Peyer's patch (tissue), 4 donors: ENCODE measurements around the gene DSG3. TPM values are rescaled to one million over a fixed set of nuclear protein-coding genes. Genes with fewer than 3 reads are reported as not detected.
"Not testable (repeated sequence)": the region's sequence is repeated elsewhere in the genome, so short reads cannot be mapped to it uniquely, and the experiment has no call there.

ENCODE experiments used
- DNase-seq, 3 donors: peaks; one replicate each; pipeline ENCODE4 v3.0.0-alpha.2; 2017 to 2019
- H3K27ac ChIP-seq, 4 donors: fragments of 200-600 bp; sonication (generic); one replicate each; pipeline ENCODE4 v1.5.1; 2016 to 2019
- H3K27me3 ChIP-seq, 2 donors: fragments of 200-600 bp; sonication (generic); one replicate each; pipeline ENCODE4 v1.5.1; 2019
- H3K36me3 ChIP-seq, 3 donors: fragments of 200-600 bp; sonication (generic); one replicate each; pipeline ENCODE4 v1.5.1; 2016 to 2019
- H3K4me1 ChIP-seq, 4 donors: fragments of 200-600 bp; sonication (generic); one replicate each; pipeline ENCODE4 v1.5.1; 2016 to 2019
- H3K4me3 ChIP-seq, 4 donors: fragments of 200-600 bp; sonication (generic); 1 replicate in 3 of 4; 2 replicates in 1 of 4; pipeline ENCODE4 v1.5.1; 2016 to 2019; ENCODE audit warnings: mild to moderate bottlenecking in 1 of 4
- H3K9me3 ChIP-seq, 4 donors: fragments of 200-600 bp; sonication (generic); one replicate each; pipeline ENCODE4 v1.5.1; 2016 to 2019; ENCODE audit warnings: mild to moderate bottlenecking in 1 of 4
- POLR2A ChIP-seq, 2 donors: fragments of 450-650 bp; IDR thresholded peaks; one replicate each; pipeline ENCODE4 v1.5.1; 2017; ENCODE audit warnings: antibody characterized with exemption in 2 of 2, mild to moderate bottlenecking in 2 of 2, moderate library complexity in 2 of 2
- total RNA-seq, 4 donors: library from RNA; depleted of rRNA; stranded (reverse); fragments of >200 nt; gene quantifications; one replicate each; pipeline ENCODE4 v1.1.0, GENCODE V29; 2016
- TF ChIP-seq, protein P1 (sequence below), 6 experiments: fragments of 450-650 bp in 4 of 6; fragments of 200-600 bp in 2 of 6; sonication (generic) in 1 of 6; IDR thresholded peaks; one replicate each; pipeline ENCODE4 v1.5.1; 2017 to 2019; ENCODE audit warnings: antibody characterized with exemption in 6 of 6, mild to moderate bottlenecking in 3 of 6, moderate library complexity in 1 of 6

Gene DSG3
- total RNA-seq, 4 donors from 2014 or later = 3.7 to 11.4 (median 11.0) TPM; not detected in 1

DNA sequence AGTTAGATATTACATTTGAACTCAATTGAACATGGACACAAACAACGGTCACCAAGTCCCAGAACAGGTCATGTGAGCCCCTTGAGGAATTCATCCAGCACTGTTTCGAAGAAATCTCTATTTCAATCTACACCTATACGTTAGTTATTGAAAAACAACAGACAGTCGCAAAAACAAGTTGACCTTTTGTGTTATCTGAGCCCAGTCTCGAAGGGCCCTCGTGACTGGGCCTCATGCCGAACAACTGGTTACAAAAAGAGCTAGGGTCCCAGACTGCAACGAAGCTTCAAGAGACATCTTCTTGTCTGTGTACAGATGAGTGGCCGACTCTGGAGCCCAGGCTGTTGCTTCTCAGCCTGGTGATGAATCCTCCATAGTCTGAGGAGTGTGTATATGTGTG, 45.1 kb downstream of the DSG3 start:
- H3K36me3 ChIP-seq = no peaks in the 10 kb centered on the region
- no peak overlapping the region for H3K27ac ChIP-seq
- H3K4me1 ChIP-seq = peaks cover 0 to 8% (median 0%) of the 10 kb centered on the region in 4 donors
- DNase-seq = no peak
- H3K27me3 ChIP-seq = no peaks in the 10 kb centered on the region
- no peaks in the 10 kb centered on the region for H3K9me3 ChIP-seq
- no peak for TF ChIP-seq POLR2A (IDR thresholded peaks at IDR 0.05)
- TF ChIP-seq, protein P1, sequence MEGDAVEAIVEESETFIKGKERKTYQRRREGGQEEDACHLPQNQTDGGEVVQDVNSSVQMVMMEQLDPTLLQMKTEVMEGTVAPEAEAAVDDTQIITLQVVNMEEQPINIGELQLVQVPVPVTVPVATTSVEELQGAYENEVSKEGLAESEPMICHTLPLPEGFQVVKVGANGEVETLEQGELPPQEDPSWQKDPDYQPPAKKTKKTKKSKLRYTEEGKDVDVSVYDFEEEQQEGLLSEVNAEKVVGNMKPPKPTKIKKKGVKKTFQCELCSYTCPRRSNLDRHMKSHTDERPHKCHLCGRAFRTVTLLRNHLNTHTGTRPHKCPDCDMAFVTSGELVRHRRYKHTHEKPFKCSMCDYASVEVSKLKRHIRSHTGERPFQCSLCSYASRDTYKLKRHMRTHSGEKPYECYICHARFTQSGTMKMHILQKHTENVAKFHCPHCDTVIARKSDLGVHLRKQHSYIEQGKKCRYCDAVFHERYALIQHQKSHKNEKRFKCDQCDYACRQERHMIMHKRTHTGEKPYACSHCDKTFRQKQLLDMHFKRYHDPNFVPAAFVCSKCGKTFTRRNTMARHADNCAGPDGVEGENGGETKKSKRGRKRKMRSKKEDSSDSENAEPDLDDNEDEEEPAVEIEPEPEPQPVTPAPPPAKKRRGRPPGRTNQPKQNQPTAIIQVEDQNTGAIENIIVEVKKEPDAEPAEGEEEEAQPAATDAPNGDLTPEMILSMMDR (IDR thresholded peaks at IDR 0.05) = no peak
- H3K4me3 ChIP-seq = no peak overlapping the region

DNA sequence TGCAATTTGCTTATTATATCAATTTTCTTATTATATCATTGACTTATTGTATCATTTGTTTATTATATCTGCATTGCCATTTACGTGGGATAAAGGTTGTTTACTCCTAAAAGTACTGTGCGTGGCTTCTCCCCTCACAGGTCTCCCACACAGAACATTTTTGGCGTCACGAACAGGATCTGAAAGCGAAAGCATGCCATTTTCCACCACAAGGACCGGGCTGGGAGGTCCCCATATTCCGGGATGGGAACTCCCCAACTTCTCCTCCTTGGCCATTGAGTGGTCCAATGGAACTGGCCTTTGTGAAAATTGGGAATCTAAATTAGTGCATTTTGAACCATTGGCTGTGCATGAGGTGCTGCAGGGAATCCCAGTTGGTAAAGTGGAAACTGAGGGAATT, 45.6 kb downstream of the DSG3 start:
- no peak for TF ChIP-seq POLR2A (IDR thresholded peaks at IDR 0.05)
- TF ChIP-seq, protein P1 (IDR thresholded peaks at IDR 0.05) = no peak
- DNase-seq = no peak

DNA sequence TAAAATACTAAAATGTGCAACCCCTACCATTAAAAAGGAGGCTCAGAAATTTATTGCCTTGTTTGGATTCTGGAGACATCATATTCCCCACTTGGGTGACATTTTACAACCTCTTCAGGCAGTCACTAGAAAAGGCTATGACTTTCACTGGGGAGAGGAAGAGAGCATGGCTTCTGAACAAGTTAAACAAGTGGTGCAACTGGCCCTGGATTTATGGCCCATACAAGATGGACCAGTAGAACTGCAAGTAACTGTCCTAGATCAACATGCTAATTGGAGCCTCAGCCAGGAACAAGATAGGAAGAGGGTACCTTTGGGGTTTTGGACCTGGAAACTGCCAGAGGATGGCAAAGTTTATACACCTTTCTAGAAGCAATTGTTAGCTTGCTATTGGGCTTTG, 46.4 kb downstream of the DSG3 start:
- Histone ChIP-seq H3K9me3 (no peaks in the 10 kb centered on the region), H3K4me3 (no peak overlapping the region), H3K4me1 (peaks cover 0 to 8% (median 0%) of the 10 kb centered on the region in 4 donors), H3K27ac (no peak overlapping the region), H3K27me3 (no peaks in the 10 kb centered on the region), H3K36me3 (no peaks in the 10 kb centered on the region)
- no peak for DNase-seq
- TF ChIP-seq, protein P1 (IDR thresholded peaks at IDR 0.05) = no peak
- TF ChIP-seq POLR2A (IDR thresholded peaks at IDR 0.05) = no peak

More for the DNA sequence above, 45.6 kb downstream of the DSG3 start:
- H3K36me3 ChIP-seq = no peaks in the 10 kb centered on the region
- H3K4me3 ChIP-seq = no peak overlapping the region
- H3K27ac ChIP-seq = no peak overlapping the region
- peaks cover 0 to 8% (median 0%) of the 10 kb centered on the region in 4 donors for H3K4me1 ChIP-seq
- H3K27me3 ChIP-seq = no peaks in the 10 kb centered on the region
- no peaks in the 10 kb centered on the region for H3K9me3 ChIP-seq

DNA sequence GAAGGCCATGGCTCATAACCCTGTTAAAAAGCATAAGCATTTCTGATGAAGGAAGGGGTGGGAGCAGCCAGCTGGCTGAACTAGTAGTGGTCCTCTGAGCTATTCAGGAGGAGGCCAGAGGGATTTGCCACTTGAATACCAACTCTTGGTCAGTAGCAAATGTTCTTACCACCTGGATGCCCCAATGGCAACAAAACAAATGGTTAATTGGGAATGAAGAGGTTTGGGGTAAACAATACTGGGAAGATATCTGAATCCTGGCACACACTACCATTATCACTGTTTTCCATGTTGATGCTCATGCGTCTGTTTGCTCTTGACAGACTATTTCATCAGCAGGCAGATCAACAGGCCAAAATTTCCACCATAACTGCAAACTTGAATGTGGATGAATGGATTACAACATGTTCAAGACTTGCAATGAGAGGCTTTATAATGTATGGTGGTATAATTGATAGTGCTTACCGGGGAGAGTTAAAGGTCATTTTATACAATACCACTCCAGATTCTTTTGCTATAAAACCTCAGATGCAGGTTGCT, 47.2 kb downstream of the DSG3 start:
- not testable (repeated sequence) for DNase-seq, H3K36me3 ChIP-seq, H3K4me3 ChIP-seq, H3K27me3 ChIP-seq, H3K4me1 ChIP-seq, H3K9me3 ChIP-seq
- H3K27ac ChIP-seq = peak overlapping the region in 1 of 4 donors; percentile 25

DNA sequence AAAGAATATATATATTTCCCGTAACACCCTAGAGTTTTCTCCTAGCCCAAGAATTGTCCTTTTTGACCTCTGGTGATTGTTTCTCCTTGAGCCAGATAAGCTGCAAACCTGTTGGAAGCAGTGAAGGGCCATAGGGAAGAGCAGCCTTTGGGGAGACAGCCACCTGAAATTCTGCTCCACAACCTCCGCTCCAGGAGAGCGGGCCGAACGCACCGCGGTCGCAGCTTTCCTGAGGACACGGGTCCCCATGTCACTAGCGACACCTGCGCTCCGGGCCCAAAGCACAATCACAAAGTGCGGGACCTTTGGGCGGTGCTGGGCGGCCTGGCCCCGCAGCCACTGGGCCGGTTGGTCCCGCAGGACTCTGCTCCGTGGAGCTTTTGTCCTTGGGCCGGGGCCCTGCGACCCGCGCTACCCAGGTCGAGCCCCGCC, 49.9 kb downstream of the DSG3 start:
- Histone ChIP-seq H3K27ac (peak overlapping the region in 3 of 4 donors; percentile 86 to 94 (median 88)), H3K9me3 (no peaks in the 10 kb centered on the region), H3K36me3 (no peaks in the 10 kb centered on the region), H3K27me3 (no peaks in the 10 kb centered on the region), H3K4me3 (peak overlapping the region; percentile 41 to 79 (median 52)), H3K4me1 (peaks cover 0 to 8% (median 0%) of the 10 kb centered on the region in 4 donors)
- no peak for TF ChIP-seq POLR2A (IDR thresholded peaks at IDR 0.05)
- TF ChIP-seq, protein P1 (IDR thresholded peaks at IDR 0.05) = no peak
- DNase-seq = peak in 1 of 3 donors; percentile 48

DNA sequence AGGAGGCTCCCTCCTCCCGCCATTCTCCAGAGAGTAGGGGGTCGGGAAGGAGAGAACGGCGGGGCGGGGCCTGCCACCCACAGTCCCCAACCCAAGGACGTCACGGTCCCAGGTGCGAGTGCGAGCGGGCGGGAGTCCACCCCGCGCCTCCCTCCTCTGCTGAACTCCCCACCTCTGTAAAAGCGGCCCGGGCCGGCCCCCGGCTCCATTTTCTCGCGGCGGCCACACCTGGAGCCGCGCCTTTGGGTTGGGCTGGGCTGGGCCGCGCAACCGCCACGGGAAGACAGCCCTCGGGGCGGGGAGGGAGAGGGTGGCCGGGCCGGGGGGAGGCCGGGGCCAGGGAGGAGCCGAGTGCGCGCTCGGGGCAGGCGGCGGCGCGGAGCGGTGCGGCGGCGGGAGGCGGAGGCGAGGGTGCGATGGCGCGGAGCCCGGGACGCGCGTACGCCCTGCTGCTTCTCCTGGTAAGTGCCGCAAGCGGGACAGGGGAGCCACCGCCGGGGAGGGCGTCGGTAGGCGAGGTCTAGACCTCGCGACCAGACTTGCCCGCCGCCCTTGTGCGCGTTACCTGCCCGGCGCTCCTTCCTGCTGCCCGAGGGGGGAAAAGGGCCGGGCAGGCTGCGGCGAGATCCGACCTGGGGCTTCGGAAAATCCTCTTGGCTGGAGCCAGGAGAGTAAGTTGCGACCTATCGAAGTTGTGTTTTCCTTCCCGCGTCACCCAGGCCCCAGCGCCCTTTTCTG, 50.5 kb downstream of the DSG3 start, which contains the start of gene DSG2:
TSS of gene DSG2 (plus strand) at position 342 of the 738 bp plus-strand sequence. CDS start at position 417, 75 bp downstream.
- H3K4me3 ChIP-seq = peak within 1 kb of the TSS; percentile 41 to 79 (median 52)
- no peaks in the 10 kb centered on the region for H3K9me3 ChIP-seq
- peak in 2 of 3 donors; percentile 87 to 95 for DNase-seq
- peak within 1 kb of the TSS in 3 of 4 donors; percentile 86 to 94 (median 88) for H3K27ac ChIP-seq
- TF ChIP-seq, protein P1 (IDR thresholded peaks at IDR 0.05) = peak in 1 of 6 experiments; percentile 16
- TF ChIP-seq POLR2A (IDR thresholded peaks at IDR 0.05) = peak; percentile 77 to 90
- peaks cover 0 to 8% (median 0%) of the 10 kb centered on the region in 4 donors for H3K4me1 ChIP-seq
- no peaks in the 10 kb centered on the region for H3K27me3 ChIP-seq
- H3K36me3 ChIP-seq = no peaks in the 10 kb centered on the region
